ENCODE results near the gene TNFRSF1A.

DNA sequence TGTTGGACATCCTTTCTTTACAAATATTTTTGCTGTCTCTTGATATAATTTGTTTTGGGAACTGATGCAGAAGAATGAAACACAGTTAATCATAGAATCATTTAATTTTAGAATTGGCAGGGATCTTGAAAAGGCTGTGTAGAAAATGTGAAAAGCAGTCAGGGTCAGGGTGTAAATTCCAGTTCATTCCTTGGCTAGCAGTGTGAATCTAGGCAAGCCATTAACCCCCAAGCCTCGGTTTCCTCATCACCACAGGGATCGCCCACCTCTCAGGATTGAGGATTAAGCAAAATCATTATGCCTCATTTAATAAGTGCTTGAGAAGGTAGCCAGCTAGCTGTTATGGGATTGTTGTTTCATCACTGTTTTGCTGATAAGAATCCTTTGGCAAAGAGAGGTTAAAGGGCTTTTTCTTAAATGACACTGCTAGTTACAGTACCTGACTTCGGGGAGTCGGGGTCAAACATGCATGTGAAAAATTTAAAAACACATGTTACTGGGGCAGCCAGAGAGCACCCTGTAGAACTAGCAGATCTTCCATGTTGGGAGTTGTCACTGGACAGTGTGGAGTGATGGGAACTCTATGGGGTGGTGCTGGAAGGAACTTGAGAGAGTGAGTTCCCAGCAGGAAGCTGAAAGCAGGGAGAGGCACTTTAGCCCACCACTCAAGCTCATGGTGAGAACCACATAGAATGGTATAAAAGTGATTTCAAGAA is 10.7 kb downstream of the TNFRSF1A start:
- TF ChIP-seq POLR2A (IDR thresholded peaks at IDR 0.05), result no peak
- TF ChIP-seq, protein P1, sequence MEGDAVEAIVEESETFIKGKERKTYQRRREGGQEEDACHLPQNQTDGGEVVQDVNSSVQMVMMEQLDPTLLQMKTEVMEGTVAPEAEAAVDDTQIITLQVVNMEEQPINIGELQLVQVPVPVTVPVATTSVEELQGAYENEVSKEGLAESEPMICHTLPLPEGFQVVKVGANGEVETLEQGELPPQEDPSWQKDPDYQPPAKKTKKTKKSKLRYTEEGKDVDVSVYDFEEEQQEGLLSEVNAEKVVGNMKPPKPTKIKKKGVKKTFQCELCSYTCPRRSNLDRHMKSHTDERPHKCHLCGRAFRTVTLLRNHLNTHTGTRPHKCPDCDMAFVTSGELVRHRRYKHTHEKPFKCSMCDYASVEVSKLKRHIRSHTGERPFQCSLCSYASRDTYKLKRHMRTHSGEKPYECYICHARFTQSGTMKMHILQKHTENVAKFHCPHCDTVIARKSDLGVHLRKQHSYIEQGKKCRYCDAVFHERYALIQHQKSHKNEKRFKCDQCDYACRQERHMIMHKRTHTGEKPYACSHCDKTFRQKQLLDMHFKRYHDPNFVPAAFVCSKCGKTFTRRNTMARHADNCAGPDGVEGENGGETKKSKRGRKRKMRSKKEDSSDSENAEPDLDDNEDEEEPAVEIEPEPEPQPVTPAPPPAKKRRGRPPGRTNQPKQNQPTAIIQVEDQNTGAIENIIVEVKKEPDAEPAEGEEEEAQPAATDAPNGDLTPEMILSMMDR (IDR thresholded peaks at IDR 0.05), result no peak

All from esophagus squamous epithelium (tissue), 4 donors.